Effector CD4-positive, alpha-beta T cell (primary cell): ENCODE results near the gene B3GNT5.
"Not testable (repeated sequence)": the region's sequence is repeated elsewhere in the genome, so short reads cannot be mapped to it uniquely, and the experiment has no call there.

ENCODE experiments used
- DNase-seq: peaks from one replicate; pipeline ENCODE4 v3.0.0-alpha.2; 2020
- total RNA-seq: gene quantifications from one replicate; lab custom pipeline; 2026; lab: John Stamatoyannopoulos, UW

Gene B3GNT5, protein sequence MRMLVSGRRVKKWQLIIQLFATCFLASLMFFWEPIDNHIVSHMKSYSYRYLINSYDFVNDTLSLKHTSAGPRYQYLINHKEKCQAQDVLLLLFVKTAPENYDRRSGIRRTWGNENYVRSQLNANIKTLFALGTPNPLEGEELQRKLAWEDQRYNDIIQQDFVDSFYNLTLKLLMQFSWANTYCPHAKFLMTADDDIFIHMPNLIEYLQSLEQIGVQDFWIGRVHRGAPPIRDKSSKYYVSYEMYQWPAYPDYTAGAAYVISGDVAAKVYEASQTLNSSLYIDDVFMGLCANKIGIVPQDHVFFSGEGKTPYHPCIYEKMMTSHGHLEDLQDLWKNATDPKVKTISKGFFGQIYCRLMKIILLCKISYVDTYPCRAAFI
- 2.6 reads per million, percentile 8 among the genes with 10 or more reads in this experiment for total RNA-seq

- DNase-seq, result no peak
These were observed at the start of gene B3GNT5 for GRCh38 chr3:183252973-183253527. B3GNT5 (plus strand) TSS chr3:183253253; CDS start chr3:183269799, 16,546 bp downstream.

GRCh38 chr3:183203670-183204069 is 49.4 kb upstream of the B3GNT5 start:
- no peak for DNase-seq

GRCh38 chr3:183208260-183208659 is 44.8 kb upstream of the B3GNT5 start:
- DNase-seq, result no peak

DNA sequence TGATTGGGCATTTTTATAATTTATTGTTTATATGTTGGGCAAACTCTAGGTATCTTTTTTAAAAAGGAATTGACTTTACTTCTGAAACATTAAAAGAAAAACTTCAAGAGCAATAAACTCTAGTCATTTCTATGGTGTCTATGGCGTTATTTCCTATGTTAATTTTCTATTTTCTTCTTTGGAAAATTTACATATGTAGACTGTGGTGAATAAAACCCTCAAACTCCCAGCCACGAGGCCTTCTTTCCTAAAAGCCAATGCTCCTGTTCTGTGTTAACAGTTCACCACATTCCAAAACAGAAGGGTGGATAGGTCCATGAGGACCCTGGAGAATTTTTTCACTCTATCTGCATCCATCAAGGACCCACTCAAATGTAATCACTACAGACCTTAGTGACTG is 44.3 kb upstream of the B3GNT5 start:
- no peak for DNase-seq

GRCh38 chr3:183210341-183210740 is 42.7 kb upstream of the B3GNT5 start:
- DNase-seq, result no peak

DNA sequence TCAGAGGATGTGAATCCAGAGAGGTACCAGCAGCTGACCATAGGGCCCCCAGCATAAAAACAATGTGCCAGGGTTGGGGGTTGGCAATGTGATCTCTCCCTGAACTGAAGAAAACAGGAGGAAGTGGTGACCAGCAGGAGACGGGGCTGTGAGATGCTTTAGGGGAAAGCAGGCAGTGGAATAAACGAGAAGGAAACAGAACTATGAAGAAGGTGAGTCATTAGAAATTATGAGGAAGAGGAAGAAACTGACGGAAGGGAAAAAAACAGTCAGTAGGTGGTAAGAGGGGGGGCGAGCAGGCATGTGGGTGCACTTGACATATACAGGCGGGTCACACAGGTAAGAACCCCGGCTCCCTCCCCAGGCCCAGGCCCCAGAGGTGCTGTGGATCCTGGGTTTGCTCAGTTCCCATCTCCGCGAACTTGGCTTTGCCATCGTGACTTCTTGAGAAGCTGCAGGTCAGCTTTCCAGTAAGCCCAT is 42.2 kb upstream of the B3GNT5 start:
- DNase-seq, result no peak

DNA sequence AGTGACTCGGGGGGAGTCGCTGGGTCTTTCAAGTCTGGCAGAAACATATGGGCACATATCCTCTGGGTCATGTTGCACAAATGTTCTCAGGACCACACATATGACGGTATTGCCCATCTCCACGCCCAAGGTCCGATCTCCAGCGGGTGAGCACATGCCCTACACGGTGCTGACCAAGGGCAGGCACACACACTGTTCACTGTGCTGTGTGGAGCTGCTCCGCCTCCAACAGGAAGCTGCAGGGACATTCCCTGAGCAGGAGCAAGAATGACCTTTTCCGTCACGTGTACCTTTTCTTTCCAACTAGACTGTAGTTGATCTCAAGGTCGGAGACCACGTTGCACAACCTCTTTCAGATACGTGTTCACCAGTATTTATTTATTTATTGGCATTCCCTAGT is 41.7 kb upstream of the B3GNT5 start:
- DNase-seq, result no peak

DNA sequence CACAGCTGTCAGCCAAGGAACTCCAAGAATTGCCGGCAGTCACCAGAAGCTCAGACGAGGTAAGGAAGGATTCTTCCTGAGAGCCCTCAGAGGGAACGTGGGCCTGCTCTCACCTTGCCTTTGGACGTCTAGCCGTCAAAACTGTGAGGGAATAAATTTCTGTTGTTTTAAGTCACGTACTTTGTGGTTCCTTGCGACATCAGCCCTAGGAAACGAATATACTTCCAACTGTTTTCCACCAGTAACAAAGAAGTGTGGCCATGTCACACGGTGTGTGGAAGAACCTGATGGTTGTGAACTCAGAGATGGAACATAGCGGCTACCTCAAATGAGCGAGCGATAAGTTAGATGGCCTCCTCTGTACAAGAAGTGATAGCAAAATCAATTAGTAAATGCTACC is 41.0 kb upstream of the B3GNT5 start:
- no peak for DNase-seq

DNA sequence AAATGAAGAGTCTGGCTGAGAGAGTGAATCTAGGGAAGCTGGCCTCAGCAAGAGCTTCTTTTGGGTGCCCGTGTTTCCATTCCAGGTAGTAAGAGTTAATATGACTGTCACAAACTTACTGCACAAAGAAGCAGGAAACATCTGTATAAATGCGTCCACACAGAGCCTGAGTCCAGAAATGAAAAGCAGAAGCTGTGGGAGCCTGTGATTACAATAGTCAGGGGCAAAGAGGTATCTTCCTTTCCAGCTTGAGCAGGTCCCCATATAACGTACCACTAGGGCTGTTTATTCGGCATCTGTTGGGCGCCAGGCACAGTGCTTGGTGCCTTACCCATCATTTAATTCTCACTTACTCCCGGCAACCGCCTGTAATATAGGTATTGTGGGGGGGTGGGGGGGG is 40.5 kb upstream of the B3GNT5 start:
- no peak for DNase-seq

DNA sequence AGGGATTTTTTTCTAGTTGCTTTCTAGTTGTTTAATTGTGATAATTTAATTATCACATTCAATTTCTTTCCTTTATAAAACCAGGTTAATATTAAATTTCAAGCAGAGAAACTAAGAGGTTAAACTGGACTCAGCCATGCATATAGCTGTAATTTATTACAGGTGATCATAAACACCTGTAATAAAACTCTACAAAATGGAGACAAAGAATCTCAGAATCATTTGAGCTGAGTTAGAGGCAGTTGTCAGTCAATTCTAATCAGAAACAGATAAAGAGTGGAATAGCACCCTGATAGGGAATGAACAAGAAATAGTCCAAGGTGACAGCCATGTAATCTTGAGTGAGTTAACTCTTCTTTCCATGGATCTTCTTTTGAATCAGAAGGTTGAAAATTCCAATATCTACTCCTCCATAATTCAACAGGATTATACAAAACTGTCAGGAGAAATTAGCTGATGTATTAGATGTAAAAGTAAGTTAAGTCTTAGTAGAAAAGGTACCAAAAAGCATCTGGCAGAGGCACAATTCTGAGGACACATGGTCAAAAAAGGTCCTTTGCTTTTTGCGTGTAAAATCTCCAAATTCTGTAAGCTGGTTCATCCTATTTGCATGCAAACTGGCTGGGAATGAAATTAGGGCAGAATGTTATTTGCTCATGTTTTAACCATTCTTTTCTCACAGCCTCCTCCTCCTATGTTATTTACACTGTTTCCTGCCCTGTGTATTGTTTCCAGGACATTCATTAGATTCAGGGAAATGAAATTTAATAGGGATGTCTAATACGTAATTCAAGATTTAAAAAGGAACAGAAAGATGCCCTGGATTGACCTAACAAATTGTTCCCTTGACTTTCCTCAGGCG is 39.4 kb upstream of the B3GNT5 start:
- no peak for DNase-seq

DNA sequence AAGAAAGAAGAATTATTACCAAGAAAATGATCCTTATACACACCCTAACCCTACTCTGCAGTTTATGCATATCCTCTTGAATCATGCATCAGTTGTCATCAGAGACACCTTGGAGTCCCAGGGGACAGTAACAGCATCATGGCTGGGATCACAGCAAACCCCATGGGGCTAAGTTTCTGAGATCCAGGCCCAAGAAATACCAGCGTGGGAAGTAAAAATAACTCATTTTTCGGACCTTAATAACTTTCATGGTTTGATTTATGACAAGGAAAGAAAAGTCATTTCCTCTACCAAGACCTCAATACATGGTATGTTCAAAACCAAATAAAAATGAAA is 38.8 kb upstream of the B3GNT5 start:
- DNase-seq, result no peak

- DNase-seq, result no peak
These were observed 37.4 kb upstream of the B3GNT5 start for GRCh38 chr3:183215591-183216202.

- DNase-seq, result no peak
These were observed 35.3 kb upstream of the B3GNT5 start for GRCh38 chr3:183217548-183218332.

DNA sequence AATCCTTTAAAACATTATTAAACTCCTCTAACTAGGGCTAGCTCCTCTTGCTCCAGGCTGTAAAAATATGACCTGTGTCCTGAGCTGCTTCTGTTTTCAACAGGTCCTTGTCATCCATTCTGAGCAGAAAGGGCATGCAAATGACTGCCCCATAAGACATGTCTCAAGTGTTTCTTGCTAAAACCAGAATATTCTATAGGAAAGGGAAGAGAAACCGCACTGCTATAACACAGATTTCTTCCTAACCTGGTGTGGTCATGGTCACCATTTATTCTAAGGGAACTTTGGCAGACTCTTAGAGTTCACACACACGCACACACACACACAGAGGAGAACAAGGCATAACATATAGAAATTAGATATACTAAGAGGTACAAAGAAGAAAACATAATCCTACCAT is 34.2 kb upstream of the B3GNT5 start:
- DNase-seq, result no peak

- DNase-seq, result no peak
These were observed 32.2 kb upstream of the B3GNT5 start for GRCh38 chr3:183220828-183221227.

DNA sequence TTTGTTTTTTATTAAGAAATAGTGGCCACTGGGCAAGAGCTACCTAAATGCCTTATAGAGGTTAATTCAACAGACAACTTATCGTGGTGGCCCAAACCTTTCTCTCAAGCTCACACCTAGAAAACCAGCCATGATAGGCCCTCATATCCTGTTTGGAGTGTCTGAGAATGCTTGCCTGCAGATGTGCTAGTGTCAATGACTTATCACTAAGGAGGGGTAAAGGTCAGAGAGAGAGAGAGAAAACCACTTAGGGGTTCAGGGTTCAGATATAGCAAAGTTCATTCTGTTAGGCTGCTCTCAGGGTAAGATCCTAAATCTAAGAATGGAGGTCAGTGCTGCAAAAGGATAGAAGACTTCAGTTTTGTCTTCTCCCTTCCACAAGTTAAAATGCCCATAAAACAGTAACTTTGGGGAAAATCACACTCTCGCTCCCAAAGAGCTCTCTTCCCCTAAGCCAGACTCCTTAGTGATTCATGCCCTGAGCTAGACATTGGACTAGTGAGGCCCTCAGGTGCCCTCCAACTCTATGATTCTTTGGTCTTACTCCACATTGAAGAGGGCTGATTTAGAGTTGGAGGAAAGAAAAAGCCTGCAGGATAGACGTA is 30.3 kb upstream of the B3GNT5 start:
- DNase-seq, result no peak

DNA sequence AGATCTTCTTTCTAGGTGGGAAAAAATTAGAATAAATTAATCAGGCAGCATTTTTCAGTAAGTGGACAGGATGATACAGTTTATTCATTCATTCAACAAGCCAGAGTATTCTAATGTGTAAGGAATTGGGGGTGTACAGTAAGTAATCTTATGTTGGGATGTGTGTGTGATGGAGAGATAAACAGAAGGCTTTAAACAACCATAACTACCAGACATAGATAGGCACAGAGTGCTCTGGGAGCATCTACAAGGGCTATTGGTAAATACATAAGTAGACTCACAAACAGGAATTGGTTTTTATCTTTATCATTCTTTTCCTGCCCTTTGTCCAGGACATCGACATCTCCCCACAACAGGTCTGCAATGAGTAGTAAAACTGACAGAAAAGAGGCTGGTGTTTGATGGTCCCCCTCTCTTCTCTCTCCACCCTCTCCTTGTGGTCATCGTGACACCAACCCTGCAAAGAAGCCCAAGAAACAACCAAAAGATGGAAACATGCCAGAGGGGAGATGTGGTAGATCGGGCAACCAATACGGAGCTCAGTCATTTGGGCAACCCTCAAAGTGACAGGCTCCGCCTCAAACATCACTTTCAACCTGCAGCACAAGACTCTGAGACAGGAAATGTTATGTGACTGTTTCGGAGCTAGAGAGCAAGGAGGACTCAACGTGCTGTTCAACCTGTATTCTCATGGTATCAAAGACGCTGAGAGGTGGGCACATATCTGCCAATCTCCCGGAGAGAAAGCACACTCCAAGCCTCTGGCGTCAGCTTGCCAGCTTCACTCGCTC is 28.7 kb upstream of the B3GNT5 start:
- DNase-seq, result no peak

DNA sequence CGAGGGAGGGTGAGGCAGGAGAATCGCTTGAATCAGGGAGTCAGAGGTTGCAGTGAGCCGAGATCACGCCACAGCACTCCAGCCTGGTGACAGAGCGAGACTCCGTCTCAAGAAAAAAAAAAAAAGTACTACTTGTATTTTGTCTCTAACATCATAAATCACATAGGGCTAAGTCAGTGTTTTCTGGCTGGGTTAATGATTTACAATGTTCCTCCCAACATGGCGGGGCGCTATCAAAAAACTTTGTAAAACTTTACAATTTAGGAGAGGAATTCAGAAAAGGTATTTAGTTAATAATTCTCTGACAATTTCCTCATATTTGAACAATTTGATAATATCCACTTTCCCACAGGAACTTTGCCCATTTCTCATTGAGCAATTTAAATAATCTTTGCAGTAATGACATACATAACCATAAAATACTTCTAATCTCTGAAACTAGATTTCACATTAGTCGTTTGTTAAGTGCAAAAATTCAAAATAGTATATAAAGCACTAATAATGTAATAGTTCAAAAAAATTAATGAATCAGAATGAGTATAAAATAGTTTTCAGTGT is 26.6 kb upstream of the B3GNT5 start:
- no peak for DNase-seq

- DNase-seq, result no peak
These were observed 25.5 kb upstream of the B3GNT5 start for GRCh38 chr3:183227586-183227985.

- DNase-seq, result no peak
These were observed 23.9 kb upstream of the B3GNT5 start for GRCh38 chr3:183229178-183229577.

DNA sequence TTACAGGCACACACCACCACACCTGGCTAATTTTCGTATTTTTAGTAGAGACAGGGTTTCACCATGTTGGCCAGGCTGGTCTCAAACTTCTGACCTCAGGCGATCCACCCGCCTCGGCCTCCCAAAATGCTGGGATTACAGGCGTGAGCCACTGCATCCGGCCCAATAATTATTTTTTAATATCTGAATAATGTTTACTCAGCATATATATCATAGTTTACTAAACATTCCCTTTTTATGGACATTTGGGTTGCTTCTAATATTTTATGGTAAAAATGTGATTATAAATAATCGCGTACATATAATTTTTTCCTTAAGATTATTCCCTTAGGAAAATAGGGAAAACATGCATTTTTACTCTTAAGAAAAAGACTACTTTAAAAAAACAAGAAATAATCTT is 22.8 kb upstream of the B3GNT5 start:
- DNase-seq, result not testable (repeated sequence)
